Activated CD8-positive, alpha-beta memory T cell treated with anti-CD3 and anti-CD28 coated beads, Interleukin-2, amount 50 U/mL, for 1 hour (primary cell): ENCODE measurements around the gene ZNF236.
"Not testable (repeated sequence)": the region's sequence is repeated elsewhere in the genome, so short reads cannot be mapped to it uniquely, and the experiment has no call there.

Source experiments
- DNase-seq: peaks from one replicate; pipeline ENCODE4 v3.0.0-alpha.2; 2020; ENCODE audit errors: extremely low read depth

The ZNF236 gene

DNA sequence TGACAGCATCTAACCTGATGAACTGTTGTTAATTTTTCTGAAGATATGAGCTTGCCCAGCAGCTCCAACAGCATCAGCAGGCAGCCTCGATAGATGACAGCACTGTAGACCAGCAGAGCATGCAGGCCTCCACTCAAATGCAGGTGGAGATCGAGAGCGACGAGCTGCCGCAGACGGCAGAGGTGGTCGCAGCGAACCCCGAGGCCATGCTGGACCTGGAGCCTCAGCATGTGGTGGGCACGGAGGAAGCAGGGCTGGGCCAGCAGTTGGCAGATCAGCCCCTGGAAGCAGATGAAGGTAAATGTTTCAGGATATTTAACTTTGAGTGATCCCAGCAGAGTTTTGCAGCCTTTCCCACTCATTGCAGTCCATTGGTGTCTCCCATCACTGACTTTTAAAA is 85.9 kb downstream of the ZNF236 start:
- DNase-seq: no peak

DNA sequence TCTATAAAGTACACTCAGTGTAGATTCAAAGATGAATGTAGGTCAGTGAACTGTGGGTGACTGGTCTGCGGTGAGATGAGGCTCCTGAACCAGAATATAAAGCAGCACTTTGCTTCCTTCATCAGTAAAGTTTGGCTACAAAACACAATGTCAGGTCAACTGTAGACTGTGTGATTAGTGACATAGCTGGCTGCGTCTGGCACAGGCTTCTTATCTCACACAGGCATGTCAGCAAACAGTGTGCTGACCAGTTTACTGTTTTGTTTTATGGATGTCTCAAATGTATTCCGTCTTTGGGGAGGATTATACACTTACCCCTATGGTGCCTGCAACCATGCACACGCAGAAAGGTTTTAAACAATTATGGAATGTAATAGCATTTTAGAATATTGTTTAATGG is 87.1 kb downstream of the ZNF236 start:
- DNase-seq: no peak

DNA sequence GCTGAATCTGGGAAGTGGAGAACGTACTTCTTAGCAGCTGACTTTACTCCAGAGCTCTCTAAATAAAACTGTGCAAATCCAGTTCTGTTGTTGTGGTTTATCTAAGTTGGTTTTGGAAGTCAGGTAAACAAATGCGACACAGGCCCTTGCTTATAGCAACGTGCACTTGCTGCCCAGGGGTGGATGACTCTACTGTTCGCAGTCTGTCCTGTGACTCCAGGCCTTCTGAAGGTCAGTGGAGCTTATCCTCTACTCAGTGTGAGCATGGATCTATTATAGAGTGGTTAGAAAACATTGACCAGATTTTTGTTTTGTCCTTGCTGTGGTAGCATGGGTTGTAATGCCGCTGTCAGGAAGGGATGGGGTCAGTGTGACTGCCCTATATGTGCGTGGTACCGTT is 89.1 kb downstream of the ZNF236 start:
- DNase-seq: no peak

DNA sequence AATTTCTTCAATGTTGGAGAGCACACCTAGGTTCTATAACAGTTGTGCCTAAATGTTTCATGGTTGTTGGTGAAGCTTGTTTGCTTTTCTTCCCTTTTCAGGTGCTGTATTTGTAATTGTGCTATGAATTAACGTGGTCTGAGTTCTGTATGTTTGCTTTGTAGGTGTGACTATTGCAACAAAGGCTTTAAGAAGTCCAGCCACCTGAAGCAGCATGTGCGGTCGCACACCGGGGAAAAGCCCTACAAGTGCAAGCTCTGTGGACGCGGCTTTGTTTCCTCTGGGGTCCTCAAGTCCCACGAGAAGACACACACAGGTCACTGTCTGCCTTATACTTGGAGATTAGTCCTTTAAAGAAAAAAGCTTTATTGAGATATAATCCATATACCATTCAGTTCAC is 91.2 kb downstream of the ZNF236 start:
- no peak for DNase-seq

DNA sequence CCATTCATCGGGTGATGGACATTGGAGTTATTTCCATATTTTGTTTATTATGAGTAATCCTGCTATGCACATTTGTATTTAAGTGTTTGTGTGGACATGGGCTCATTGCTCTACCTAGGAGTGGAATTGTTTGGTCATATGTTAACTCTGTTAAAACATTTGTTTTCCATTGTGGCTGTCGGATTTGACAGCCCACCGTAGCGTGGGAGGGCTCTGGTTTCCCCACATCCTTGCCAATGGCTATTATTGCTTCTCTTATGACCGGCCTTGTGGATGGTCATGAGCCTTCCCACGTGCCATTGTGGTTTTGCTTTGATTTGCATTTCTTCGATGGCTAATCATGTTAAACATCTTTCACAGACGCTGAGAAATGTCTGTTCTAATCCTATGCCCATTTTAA is 92.0 kb downstream of the ZNF236 start:
- no peak for DNase-seq

DNA sequence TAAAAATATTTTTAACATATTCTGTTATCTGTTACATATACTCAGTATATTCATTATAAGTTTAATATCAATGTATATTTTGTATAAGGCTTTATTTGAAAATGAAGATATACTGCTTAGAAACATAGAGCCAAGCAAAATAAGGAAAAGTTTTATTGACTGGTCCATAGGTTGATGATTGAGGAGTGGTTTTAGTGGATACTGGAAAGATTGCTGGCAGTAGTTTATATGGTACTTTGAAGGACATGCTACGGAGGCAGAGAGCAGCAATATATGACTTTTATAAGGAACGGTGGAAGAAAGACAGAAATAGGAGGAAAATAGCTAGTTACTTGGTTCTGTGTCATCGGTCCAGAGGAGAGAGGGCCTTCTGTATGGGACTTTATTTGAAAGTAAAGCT is 92.4 kb downstream of the ZNF236 start:
- DNase-seq: no peak

DNA sequence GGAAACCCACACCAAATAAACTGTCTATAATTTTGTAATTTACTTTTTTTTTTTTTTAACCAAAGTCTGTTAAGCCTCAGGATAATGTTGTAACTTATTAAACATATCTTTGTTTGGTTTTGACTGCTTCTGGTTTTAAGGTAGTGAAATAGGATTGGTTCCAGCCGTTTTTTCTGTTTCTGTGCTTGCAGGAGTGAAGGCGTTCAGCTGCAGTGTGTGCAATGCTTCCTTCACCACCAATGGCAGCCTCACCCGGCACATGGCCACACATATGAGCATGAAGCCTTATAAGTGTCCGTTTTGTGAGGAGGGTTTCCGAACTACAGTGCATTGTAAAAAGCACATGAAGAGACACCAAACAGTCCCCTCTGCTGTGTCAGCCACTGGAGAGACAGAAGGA is 93.1 kb downstream of the ZNF236 start:
- no peak for DNase-seq

DNA sequence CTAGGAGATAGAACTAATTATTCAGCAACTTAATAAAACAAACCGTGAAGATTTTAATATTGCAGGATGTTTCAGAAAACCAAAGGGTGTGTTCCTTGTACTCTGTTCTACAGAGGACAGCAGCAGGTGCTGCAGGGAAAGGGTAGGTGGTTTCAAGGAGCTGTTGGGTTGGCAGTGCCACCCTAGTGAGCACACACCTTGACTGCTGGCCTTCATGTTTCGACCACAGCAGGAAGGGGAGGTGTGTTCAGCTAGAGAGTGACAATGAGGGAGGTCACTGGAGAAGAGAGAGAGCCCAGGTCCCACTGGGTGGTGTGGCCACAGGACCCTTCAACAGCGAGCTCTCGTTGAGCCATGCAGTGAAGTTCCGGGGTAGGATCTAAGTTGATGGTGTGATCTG is 98.6 kb downstream of the ZNF236 start:
- DNase-seq: no peak

DNA sequence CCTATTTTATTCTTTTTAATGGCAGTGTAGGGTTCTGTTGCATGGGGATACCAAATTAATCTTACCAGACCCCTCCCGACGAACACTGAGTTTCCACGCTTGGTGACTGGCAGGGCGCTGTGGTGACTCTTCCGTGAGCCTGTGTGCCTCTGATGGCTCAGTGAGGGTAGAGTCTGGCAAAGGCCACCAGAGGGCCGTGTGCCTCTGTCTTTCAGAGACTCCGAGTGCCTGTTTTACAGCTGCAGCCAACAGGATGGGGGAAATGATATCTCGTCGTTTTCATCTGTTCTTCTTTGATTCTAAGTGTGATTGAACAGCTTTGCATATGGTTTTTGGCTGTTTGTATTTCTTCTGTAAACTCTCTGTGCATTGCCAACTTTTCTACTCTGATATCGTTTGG is 99.8 kb downstream of the ZNF236 start:
- peak; percentile 3 for DNase-seq

DNA sequence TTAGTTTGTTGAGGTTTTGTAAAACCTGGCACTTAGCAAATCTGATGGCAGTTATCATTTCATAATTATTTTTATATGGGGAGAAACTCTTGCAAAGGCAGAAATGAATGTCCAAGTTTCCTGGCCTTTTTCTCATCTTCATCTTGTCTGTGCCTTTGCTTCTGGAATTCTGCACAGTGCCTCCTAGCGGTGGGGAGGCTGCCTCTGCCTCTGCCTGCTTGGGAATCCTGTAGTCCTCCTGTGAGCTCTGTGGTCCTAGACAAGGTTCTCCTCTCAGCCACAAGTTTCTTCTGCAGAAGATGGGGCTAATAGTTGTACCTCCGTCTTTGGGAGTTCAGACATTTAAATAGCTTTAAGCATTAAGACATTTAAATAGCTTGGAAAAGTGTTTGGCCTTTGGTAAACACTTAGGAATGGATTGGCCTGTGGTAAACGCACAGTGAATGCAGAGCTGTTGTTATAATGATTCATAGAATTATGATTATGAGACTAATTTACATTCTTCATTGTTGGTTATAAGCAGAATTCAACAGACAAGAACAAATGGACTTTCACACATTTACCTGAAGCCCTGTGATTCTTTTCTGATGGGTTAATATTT is 101.2 kb downstream of the ZNF236 start:
- no peak for DNase-seq

DNA sequence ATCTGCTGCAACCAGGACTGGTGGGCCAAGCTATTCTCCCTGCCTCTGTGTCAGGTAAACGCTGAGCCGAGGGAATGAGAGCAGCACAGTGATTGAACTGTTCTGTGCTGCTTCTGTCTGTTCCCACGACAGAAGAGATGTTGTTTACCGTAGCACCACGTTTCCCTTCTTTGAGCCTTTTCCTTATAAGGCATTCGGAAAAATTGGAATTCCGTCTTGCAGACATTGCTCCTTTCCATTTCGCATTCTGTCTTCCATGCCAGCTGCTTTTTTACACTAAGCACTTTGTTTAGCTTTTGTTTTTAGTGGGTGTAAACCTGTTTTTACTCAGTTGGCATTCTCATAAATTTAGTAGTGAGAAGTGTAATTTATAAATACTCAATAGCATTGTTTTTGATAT is 103.1 kb downstream of the ZNF236 start:
- DNase-seq: no peak

DNA sequence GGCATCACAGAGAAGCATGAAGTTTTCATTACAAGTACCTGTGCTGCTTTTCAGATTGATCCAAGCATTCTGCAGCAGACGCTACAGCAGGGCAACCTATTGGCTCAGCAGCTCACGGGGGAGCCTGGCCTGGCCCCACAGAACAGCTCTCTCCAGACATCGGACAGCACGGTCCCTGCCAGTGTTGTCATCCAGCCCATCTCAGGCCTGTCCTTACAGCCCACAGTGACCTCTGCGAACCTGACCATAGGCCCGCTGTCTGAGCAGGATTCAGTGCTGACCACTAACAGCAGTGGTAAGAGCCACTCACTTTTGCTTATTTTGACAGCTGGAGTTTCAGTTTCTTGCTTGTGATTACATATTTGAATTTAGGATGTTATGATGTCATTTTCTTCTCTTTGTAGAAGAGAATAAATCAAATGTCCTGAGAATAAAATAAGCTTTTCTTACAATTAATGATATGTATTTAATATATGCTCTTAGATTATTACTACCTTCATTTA is 104.9 kb downstream of the ZNF236 start:
- DNase-seq: no peak

DNA sequence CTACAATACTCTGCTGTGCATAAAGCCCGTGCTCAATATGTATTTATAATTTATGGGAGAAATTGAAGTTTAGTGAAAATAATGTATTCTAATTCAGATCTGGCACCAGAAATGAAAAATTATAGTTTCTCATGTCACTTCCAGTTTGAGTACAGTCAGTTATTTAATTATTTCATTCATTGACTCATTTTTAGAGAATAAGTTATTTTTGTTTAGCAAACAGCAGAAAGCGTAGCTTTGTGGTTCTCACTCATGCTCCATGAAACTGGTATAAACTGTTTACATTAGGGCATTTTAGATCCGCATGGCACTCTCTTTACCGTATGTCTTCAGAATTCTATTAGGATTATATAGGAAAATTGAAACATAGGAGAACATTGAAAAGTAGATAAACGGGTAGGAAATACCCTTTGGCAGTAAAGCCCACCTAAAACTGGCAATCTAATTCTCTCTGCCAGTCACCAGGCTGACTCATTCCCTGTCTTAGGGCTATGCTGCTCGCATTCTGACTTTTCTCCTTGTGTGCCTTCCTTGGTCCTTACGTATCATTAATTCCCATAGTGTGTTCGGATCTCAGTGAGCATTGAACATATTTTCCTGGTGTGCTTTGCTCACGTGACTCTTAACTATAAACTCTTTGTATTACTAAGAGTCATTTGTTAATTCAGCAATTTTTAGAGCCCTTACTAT is 106.0 kb downstream of the ZNF236 start:
- no peak for DNase-seq

DNA sequence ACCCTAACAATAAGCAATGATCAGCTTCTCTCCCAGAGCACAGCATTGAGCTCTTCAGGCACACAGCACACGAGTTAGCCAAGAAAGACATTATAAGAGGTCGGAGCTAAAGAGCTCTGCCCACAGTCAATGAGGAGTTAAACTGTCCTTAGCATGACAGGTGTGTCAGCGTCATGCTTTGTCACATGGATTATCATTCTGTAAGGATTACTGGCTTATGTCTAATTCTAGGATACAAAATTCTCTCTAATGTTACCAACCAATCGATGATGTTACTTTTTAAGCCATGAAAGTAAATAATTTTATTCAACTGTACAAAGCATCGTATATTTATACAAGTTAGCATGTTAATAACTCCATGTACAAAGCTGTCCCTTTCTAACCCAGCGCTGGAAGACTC is 108.8 kb downstream of the ZNF236 start:
- no peak for DNase-seq

DNA sequence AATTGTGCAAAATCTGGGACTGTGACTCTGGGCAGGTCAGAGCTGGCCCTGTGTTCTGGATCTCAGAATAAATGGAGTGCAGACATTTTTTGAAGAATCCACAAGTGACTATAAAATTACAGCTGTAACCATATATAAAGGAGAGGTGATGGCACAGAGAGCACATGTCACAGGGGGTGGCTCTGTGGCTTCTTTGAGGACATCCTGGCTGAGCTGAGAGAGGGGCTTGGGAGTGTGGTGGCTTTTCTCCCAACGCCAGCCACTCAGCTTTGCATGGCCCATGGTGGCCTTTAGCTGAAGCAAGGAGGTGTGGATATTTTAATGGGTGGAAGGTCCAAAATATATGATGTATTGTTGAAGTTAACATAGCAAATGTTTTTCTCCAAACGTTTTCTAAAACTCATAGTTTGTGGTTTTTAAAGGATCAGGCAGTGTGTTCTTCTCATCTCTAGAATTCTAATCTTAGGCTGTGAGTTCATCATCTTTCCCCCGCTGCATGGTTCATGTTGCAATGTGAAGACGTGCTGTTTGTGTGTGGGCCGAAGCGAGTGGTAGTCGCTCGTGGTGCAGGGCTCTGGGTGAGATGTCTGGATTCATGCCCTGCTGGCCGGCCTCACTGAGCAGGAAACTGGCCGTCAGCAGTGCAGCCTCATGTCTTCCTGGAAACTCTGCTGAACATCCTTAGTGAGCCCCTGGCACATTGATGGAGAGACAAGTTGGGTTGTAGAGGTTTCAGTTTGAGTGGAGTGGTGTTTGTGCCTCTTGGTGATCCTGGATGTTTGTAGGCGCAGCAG is 109.9 kb downstream of the ZNF236 start:
- no peak for DNase-seq

DNA sequence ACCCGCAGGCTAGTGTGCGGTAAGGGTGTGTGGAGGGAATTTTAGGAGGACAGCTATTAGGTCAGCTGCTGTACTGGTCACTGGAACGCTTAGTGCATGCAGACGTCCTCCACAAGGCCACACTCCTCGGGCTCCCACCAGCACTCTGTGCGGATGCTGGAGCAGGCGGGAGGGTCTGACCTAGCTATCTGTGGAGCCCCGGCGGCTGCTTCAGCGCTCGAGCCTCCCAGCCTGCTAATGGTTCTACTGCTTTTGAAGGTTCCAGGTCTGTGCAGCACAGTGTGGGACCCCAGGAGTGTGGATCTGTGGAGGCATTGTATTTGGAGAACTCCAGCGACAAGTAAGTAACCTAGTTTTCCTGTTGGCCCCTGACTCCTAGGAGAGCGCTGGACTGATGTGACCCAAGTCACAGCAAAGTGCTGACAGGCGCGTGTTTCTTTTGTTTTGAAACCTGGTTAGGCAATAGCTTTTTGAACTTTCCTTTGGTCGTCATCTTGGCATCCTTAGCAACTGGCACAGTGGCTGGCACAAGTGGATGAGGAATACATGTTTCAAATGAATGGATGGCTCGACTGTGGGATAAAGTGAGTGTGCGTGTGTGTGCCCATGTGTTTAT is 113.5 kb downstream of the ZNF236 start:
- DNase-seq: no peak

DNA sequence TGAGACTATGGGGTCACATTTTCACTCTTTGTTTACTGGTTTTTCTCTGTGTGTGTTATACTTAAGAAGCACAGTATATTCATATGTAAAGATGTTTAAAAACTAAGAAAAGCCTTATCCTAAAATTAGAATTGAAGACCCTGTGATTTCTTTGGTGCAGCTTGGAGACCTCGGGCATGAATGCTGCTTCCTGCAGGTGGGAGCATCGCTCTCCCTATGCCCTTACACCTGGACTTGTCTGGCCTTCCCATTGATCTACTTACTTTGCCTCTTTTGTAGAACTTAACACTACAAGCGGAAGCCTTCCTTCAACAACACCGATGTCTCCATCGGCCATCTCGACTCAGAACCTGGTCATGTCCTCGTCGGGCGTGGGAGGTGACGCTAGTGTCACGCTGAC is 114.5 kb downstream of the ZNF236 start:
- DNase-seq: no peak

DNA sequence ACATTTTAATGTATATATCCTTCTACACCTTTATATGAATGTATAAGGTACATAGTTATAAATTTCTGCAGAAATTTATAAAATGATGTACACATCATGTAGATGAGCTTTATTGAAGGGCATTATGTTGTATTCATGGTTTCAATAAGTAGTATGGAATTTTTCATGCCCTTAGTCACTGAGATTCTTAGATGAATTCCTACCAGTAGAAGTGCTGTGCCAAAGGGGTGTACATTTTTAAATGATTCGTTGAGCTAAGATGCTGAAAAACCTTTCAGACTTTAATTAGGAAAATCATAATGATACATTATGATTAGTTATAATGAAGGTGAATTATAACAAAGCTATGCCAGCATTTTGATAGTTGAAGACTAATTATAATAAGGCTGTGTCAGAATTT is 115.2 kb downstream of the ZNF236 start:
- DNase-seq: no peak

DNA sequence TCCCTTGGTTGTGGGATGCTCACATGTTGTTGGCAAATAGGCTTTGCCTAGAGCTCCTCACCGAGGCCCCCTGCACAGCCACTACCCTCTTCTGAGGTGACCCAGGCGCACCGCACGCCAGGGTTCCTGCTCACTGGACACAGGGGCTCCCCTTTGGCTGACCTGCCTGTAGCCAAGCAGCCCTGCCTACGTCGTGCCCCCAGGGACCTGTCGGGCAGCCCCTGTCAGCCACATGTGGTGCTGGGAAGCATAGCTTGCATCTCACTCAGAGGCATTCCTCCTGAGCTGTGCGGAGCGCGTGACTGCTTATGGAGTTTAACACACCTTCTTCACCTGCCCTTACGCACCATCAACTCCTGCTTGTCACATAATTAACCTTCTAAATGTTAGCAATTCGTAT is 116.3 kb downstream of the ZNF236 start:
- DNase-seq: no peak

DNA sequence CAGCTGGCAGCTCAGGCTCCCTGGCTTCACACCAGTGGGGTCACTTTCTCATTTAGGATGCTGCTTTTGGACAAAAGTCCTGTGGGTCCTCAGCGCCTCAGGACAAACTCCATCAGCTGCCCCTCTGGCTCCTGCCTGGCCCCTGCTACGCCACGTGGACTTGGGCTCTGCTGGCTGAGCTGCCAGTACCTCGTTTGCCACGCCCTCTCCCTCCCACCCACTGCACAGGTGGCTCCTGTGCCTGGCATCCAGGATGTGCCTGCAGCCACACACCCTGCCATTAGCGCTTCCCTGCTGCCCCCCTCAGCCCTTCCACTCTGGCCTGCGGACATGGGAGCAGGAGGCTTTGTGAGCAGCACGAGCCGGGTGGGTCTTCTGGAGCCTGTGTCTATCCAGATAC is 118.9 kb downstream of the ZNF236 start:
- no peak for DNase-seq

DNA sequence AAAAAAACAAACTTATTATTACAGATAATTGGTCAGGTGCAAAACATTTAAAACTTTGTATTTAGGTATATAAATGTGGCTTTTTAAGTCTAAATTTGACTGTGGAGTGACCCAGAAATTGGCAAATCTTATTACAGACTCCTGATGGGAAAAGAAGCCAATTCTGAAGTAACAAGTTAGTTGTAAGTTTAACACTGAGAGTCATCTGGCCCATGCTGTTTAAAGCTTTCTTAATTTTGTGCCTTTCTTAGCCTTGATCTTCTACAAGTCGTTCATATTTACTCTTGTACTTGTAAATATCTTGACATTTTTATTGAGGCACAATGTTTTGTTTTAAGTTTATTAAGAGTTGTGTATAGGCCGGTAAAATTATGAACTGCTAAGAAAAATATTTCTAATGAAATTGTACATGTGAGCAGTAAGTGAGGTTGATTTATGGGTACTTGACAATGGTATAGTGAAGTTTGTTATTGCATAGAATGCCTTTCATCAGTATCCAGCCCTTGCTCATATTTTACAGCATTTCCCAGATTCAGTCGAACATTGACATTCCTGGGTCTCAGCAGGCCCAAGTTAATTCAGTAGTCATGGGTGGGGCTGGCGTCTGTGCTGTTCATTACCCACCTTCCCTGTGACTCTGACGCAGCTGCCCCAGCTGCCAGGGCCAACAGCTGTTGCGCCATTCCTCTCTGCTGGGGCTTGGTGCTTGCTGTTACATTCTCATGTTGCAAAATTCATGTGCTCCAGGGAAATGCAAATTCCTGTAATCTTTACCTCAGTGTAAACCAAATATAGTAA is 121.4 kb downstream of the ZNF236 start:
- DNase-seq: no peak

DNA sequence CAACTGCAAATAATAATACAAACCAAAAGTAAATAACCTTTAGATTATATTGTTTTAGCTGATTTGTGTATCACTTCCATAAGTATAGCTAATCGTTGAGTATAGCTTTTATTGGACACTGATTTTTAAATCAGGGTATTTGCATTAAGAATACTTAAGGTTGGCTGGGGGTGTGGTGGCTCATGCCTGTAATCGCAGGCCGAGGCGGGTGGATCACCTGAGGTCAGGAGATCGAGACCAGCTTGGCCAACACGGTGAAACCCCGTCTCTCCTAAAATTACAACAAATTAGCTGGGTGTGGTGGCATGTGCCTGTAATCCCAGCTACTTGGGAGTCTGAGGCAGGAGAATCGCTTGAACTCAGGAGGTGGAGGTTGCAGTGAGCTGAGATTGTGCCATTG is 122.0 kb downstream of the ZNF236 start:
- not testable (repeated sequence) for DNase-seq
